ENCODE data around the gene KIF26B.
"Not testable (repeated sequence)": the region's sequence is repeated elsewhere in the genome, so short reads cannot be mapped to it uniquely, and the experiment has no call there.

The KIF26B gene

GRCh38 chr1:245718123-245718522 is 563.3 kb downstream of the KIF26B start:
- DNase-seq = no peak

- DNase-seq = no peak
These were observed 564.2 kb downstream of the KIF26B start for GRCh38 chr1:245718951-245719350.

GRCh38 chr1:245721488-245721887 is 566.7 kb downstream of the KIF26B start:
- DNase-seq = no peak

- not testable (repeated sequence) for DNase-seq
These were observed 573.2 kb downstream of the KIF26B start for GRCh38 chr1:245728035-245728434.

- DNase-seq = no peak
These were observed 576.0 kb downstream of the KIF26B start for GRCh38 chr1:245730801-245731200.

GRCh38 chr1:245740336-245740735 is 585.6 kb downstream of the KIF26B start:
- not testable (repeated sequence) for DNase-seq

- no peak for DNase-seq
These were observed 588.1 kb downstream of the KIF26B start for GRCh38 chr1:245742896-245743295.

GRCh38 chr1:245748240-245748639 is 593.5 kb downstream of the KIF26B start:
- DNase-seq = no peak

GRCh38 chr1:245748646-245749045 is 593.9 kb downstream of the KIF26B start:
- no peak for DNase-seq

- DNase-seq = no peak
These were observed 594.3 kb downstream of the KIF26B start for GRCh38 chr1:245749053-245749452.

- no peak for DNase-seq
These were observed 595.5 kb downstream of the KIF26B start for GRCh38 chr1:245750261-245750660.

- no peak for DNase-seq
These were observed 596.3 kb downstream of the KIF26B start for GRCh38 chr1:245751116-245751515.

- no peak for DNase-seq
These were observed 597.1 kb downstream of the KIF26B start for GRCh38 chr1:245751726-245752470.

GRCh38 chr1:245752561-245752960 is 597.8 kb downstream of the KIF26B start:
- DNase-seq = no peak

GRCh38 chr1:245753807-245754206 is 599.0 kb downstream of the KIF26B start:
- no peak for DNase-seq

- no peak for DNase-seq
These were observed 599.7 kb downstream of the KIF26B start for GRCh38 chr1:245754463-245754961.
